HCT116 (cell line): ENCODE data around the gene CHM. TPM values are rescaled to one million over a fixed set of nuclear protein-coding genes. Genes with fewer than 3 reads are reported as not detected.
"Not testable (repeated sequence)": the region's sequence is repeated elsewhere in the genome, so short reads cannot be mapped to it uniquely, and the experiment has no call there.

Experiments used
- ATAC-seq: fragments of 200-7000 bp; cut with Tn5 transposase; 2 replicates; pipeline ENCODE4 v1.9.1; 2020; ENCODE audit warnings: mild to moderate bottlenecking, moderate library complexity
- BruUV-seq: library from RNA; stranded (reverse); fragments of 400-500 nt; replicated peaks from 2 replicates; lab custom pipeline; 2021; lab: Mats Ljungman, UMichigan
- CTCF ChIA-PET: fragments of 300-600 bp; sonication (Branson Sonifier 250); formaldehyde crosslinking; loops from one replicate; lab custom pipeline; 2021; ENCODE audit warnings: antibody characterized with exemption; lab: Charles Lee
- POLR2A ChIA-PET: fragments of 300-600, 350-600 bp; sonication (Branson Sonifier 250); formaldehyde crosslinking; loops from one replicate; lab custom pipeline; 2021; ENCODE audit warnings: antibody characterized with exemption; lab: Charles Lee
- RAD21 ChIA-PET, 2 experiments: fragments of 300-600 bp; sonication (Branson Sonifier 250); formaldehyde crosslinking; loops; one replicate each; lab custom pipeline; 2023; ENCODE audit warnings: low total read pairs in 2 of 2; ENCODE audit not compliant: uncharacterized antibody in 2 of 2, unreplicated experiment in 2 of 2, low non-redundant PET in 1 of 2; lab: Charles Lee
- DNase-seq: peaks from one replicate; pipeline ENCODE4 v3.0.0-alpha.2; 2010; ENCODE audit warnings: low read depth, low spot score
- H2AFZ ChIP-seq: fragments of 200-600 bp; shearing (Covaris generic), sonication (generic); 2 replicates; pipeline ENCODE4 v1.6.1; 2017; ENCODE audit warnings: low read depth, mixed run types, mixed read lengths, antibody characterized with exemption, low read length; ENCODE audit not compliant: poor library complexity, severe bottlenecking
- H3K27ac ChIP-seq: 2 replicates; pipeline ENCODE4 v1.5.1; 2012; ENCODE audit warnings: low read depth, low read length
- H3K27me3 ChIP-seq: fragments of 200-600 bp; sonication (generic); 2 replicates; pipeline ENCODE4 v1.6.1; 2016; ENCODE audit warnings: mixed run types, low read length, mixed read lengths; ENCODE audit not compliant: insufficient read depth
- H3K36me3 ChIP-seq, 2 experiments: fragments of 200-500 bp in 1 of 2; fragments of 200-600 bp in 1 of 2; sonication (Bioruptor generic) in 1 of 2; sonication (generic) in 1 of 2; 2 replicates each; pipeline versions ENCODE4 v1.5.1 to v1.6.1; 2014 to 2016; ENCODE audit warnings: low read length in 2 of 2, inconsistent platforms in 1 of 2, mixed read lengths in 1 of 2, mixed run types in 1 of 2; ENCODE audit not compliant: insufficient read depth in 2 of 2, control insufficient read depth in 1 of 2
- H3K4me1 ChIP-seq, 2 experiments: fragments of 200-600 bp in 1 of 2; sonication (generic) in 1 of 2; 2 replicates each; pipeline versions ENCODE4 v1.5.1 to v1.6.1; 2012 to 2017; ENCODE audit warnings: low read length in 2 of 2, inconsistent platforms in 1 of 2, mild to moderate bottlenecking in 1 of 2, mixed read lengths in 1 of 2, mixed run types in 1 of 2, moderate library complexity in 1 of 2; ENCODE audit not compliant: insufficient read depth in 2 of 2, control insufficient read depth in 1 of 2
- H3K4me2 ChIP-seq: fragments of 200-600 bp; sonication (generic); 2 replicates; pipeline ENCODE4 v1.6.1; 2017; ENCODE audit warnings: mixed run types, low read length, mixed read lengths
- H3K4me3 ChIP-seq, 2 experiments: fragments of 200-600 bp in 1 of 2; sonication (generic) in 1 of 2; replicated peaks in 1 of 2; 2 replicates each; pipeline ENCODE4 v1.5.1; 2011 to 2016; ENCODE audit warnings: low read length in 2 of 2, control low read depth in 1 of 2, low read depth in 1 of 2, mild to moderate bottlenecking in 1 of 2, mixed read lengths in 1 of 2, mixed run types in 1 of 2
- H3K79me2 ChIP-seq: fragments of 200-600 bp; sonication (generic); 2 replicates; pipeline ENCODE4 v1.6.1; 2017; ENCODE audit warnings: mild to moderate bottlenecking, mixed run types, low read length, moderate library complexity, mixed read lengths; ENCODE audit not compliant: insufficient read depth
- H3K9ac ChIP-seq: fragments of 200-600 bp; sonication (generic); 2 replicates; pipeline ENCODE4 v1.6.1; 2016; ENCODE audit warnings: low read length, mixed read lengths
- H3K9me2 ChIP-seq: fragments of 200-600 bp; sonication (generic), shearing (Covaris generic); 2 replicates; pipeline ENCODE4 v1.6.1; 2017; ENCODE audit warnings: mixed run types, mild to moderate bottlenecking, moderate library complexity; ENCODE audit not compliant: insufficient read depth
- H3K9me3 ChIP-seq, 2 experiments: fragments of 200-500 bp in 1 of 2; fragments of 200-600 bp in 1 of 2; sonication (Bioruptor generic) in 1 of 2; sonication (generic) in 1 of 2; 2 replicates each; pipeline ENCODE4 v1.6.1; 2014 to 2017; ENCODE audit warnings: low read length in 2 of 2, mixed read lengths in 2 of 2, inconsistent platforms in 1 of 2, low read depth in 1 of 2, mild to moderate bottlenecking in 1 of 2, mixed run types in 1 of 2, moderate library complexity in 1 of 2; ENCODE audit not compliant: control insufficient read depth in 1 of 2, insufficient read depth in 1 of 2
- H4K20me1 ChIP-seq: fragments of 200-600 bp; sonication (generic), shearing (Covaris generic); 2 replicates; pipeline ENCODE4 v1.6.1; 2017; ENCODE audit warnings: mixed run types, mild to moderate bottlenecking, moderate library complexity; ENCODE audit not compliant: insufficient read depth
- CBX3 ChIP-seq: IDR thresholded peaks from 2 replicates; pipeline ENCODE4 v1.6.1; 2012; ENCODE audit warnings: low read depth
- FOSL1 ChIP-seq: IDR thresholded peaks from 2 replicates; pipeline ENCODE4 v1.6.1; 2012; ENCODE audit warnings: low read depth
- SIN3A ChIP-seq: IDR thresholded peaks from 2 replicates; pipeline ENCODE4 v1.6.1; 2012; ENCODE audit warnings: low read depth
- TCF7L2 ChIP-seq: IDR thresholded peaks from 2 replicates; pipeline ENCODE4 v1.7.0; 2011; ENCODE audit warnings: borderline replicate concordance, inconsistent platforms; ENCODE audit not compliant: insufficient read depth, insufficient read length; ENCODE audit errors: extremely low read depth
- ZBTB33 ChIP-seq: IDR thresholded peaks from 2 replicates; pipeline ENCODE4 v1.6.1; 2011; ENCODE audit warnings: mild to moderate bottlenecking, low read length, moderate library complexity; ENCODE audit not compliant: insufficient replicate concordance; ENCODE audit errors: extremely low read depth
- intact Hi-C: fragments of 100-400 bp; cut with micrococcal nuclease; formaldehyde crosslinking; loops from 2 replicates; pipeline ENCODE4 v1.10.0; 2022
- total RNA-seq: library from RNA; stranded (reverse); gene quantifications from one replicate; pipeline ENCODE4 v1.2.1, GENCODE V29; 2021; ENCODE audit not compliant: unreplicated experiment
- TF ChIP-seq, protein P1 (sequence below): IDR thresholded peaks from 2 replicates; pipeline ENCODE4 v1.6.1; 2012

CHM gene
- total RNA-seq, 1 experiment from 2014 or later = 17.1 TPM

DNA sequence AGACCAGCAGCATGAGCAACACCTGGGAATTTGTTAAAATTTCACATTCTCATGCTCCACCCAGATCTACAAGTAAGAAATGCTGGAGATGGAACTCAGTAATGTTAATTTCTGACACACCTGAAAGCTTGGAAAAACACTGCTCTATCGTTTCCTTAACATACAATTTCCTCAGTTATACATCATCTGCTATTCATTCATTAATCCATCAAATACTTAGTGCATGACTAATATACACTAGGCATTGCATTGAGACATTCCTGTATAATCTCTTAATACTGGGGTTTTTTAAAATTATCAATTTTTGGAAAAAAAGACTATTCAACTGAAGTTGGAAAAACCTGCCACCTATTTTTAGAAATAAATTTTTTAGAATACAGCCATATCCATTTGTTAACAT lies 106.1 kb downstream of the CHM start:
- no peak overlapping the region for H3K9ac ChIP-seq
- TF ChIP-seq TCF7L2 = no peak
- TF ChIP-seq SIN3A = no peak
- no peak for TF ChIP-seq FOSL1
- TF ChIP-seq, protein P1, sequence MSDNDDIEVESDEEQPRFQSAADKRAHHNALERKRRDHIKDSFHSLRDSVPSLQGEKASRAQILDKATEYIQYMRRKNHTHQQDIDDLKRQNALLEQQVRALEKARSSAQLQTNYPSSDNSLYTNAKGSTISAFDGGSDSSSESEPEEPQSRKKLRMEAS = no peak
- TF ChIP-seq CBX3 = no peak
- TF ChIP-seq ZBTB33 = no peak
- TF ChIP-seq, all 23 proteins: peak for 0
- ATAC-seq (no peak), DNase-seq (no peak)
- no peaks in the 10 kb centered on the region for H3K9me3 ChIP-seq
- ChIA-PET POLR2A (no interaction called here), RAD21 (no interaction called here), CTCF (no interaction called here)
- H3K36me3 ChIP-seq = no peaks in the 10 kb centered on the region
- H3K4me2 ChIP-seq = no peak overlapping the region
- H3K4me1 ChIP-seq = no peaks in the 10 kb centered on the region
- no peak overlapping the region for H2AFZ ChIP-seq
- intact Hi-C loops = no loop called here
- no peaks in the 10 kb centered on the region for H3K27me3 ChIP-seq
- H3K9me2 ChIP-seq = no peaks in the 10 kb centered on the region
- H3K4me3 ChIP-seq = no peak overlapping the region
- no peak overlapping the region for H3K27ac ChIP-seq
- H3K79me2 ChIP-seq = no peaks in the 10 kb centered on the region
- no peaks in the 10 kb centered on the region for H4K20me1 ChIP-seq
- no TSS peak for BruUV-seq

DNA sequence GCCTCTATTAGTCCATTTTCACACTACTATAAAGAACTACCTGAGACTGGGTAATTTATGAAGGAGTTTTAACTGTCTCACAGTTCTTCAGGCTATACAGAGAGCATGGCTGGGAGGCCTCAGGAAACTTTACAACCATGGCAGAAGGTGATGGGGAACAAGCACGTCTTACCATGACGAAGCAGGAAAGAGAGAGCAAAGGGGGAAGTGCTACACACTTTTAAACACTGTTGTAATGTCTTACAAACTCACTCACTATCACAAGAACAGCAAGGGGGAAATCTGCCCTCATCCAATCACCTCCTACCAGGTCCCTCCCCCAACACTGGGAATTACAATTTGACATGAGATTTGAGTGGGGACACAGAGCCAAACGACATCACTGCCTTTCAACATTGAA lies 107.4 kb downstream of the CHM start:
- CTCF ChIA-PET, H3K4me2 ChIP-seq, POLR2A ChIA-PET, H3K79me2 ChIP-seq, H3K9me2 ChIP-seq, H3K36me3 ChIP-seq, ATAC-seq, H3K27me3 ChIP-seq, H4K20me1 ChIP-seq, BruUV-seq, H2AFZ ChIP-seq, H3K4me1 ChIP-seq, H3K9me3 ChIP-seq, H3K27ac ChIP-seq, RAD21 ChIA-PET, intact Hi-C loops, H3K4me3 ChIP-seq, DNase-seq, H3K9ac ChIP-seq: not testable (repeated sequence)

DNA sequence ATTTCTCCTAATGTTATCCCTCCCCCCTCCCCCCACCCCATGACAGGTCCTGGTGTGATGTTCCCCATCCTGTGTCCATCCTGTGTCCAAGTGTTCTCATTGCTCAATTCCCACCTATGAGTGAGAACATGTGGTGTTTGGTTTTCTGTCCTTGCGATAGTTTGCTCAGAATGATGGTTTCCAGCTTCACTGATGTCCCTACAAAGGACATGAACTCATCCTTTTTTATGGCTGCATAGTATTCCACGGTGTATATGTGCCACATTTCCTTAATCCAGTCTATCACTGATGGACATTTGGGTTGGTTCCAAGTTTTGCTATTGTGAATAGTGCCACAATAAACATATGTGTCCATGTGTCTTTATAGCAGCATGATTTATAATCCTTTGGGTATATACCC lies 113.0 kb downstream of the CHM start:
- H3K79me2 ChIP-seq, H3K4me3 ChIP-seq, DNase-seq, H2AFZ ChIP-seq, H3K27ac ChIP-seq, H4K20me1 ChIP-seq, H3K4me1 ChIP-seq, ATAC-seq, H3K4me2 ChIP-seq, H3K9me3 ChIP-seq, H3K36me3 ChIP-seq, RAD21 ChIA-PET, CTCF ChIA-PET, POLR2A ChIA-PET, BruUV-seq, H3K9me2 ChIP-seq, intact Hi-C loops, H3K9ac ChIP-seq, H3K27me3 ChIP-seq: not testable (repeated sequence)
